H9 (cell line): Measurements from ENCODE around the gene CTSW. TPM values are rescaled to one million over a fixed set of nuclear protein-coding genes. Genes with fewer than 3 reads are reported as not detected.

ENCODE experiments used
- DNase-seq: peaks from one replicate; pipeline ENCODE4 v3.0.0-alpha.2; 2017
- H2AFZ ChIP-seq: one replicate; pipeline ENCODE4 v1.6.1; 2013; ENCODE audit warnings: mild to moderate bottlenecking, low read length, control low read depth, moderate library complexity
- H2AK5ac ChIP-seq: 2 replicates; pipeline ENCODE4 v1.6.1; 2013; ENCODE audit warnings: low read length, control low read depth, mixed read lengths; ENCODE audit not compliant: insufficient read length
- H2BK120ac ChIP-seq: one replicate; pipeline ENCODE4 v1.6.1; 2013; ENCODE audit warnings: low read depth, mild to moderate bottlenecking, low read length, control low read depth, inconsistent platforms; ENCODE audit not compliant: poor library complexity, severe bottlenecking
- H2BK12ac ChIP-seq: 2 replicates; pipeline ENCODE4 v1.6.1; 2013; ENCODE audit warnings: low read length, control low read depth, mixed read lengths, low read depth; ENCODE audit not compliant: insufficient read length
- H2BK15ac ChIP-seq: 2 replicates; pipeline ENCODE4 v1.6.1; 2013; ENCODE audit warnings: low read depth, low read length, control low read depth
- H2BK20ac ChIP-seq: one replicate; pipeline ENCODE4 v1.6.1; 2013; ENCODE audit warnings: low read depth, mild to moderate bottlenecking, low read length, control low read depth, inconsistent platforms; ENCODE audit not compliant: poor library complexity, severe bottlenecking
- H2BK5ac ChIP-seq: 2 replicates; pipeline ENCODE4 v1.6.1; 2013; ENCODE audit warnings: low read length, control low read depth, mixed read lengths; ENCODE audit not compliant: insufficient read length
- H3K14ac ChIP-seq: 2 replicates; pipeline ENCODE4 v1.6.1; 2013; ENCODE audit warnings: low read length, control low read depth; ENCODE audit not compliant: insufficient read depth
- H3K18ac ChIP-seq: 2 replicates; pipeline ENCODE4 v1.6.1; 2013; ENCODE audit warnings: low read depth, mild to moderate bottlenecking, mixed read lengths, low read length, control low read depth; ENCODE audit not compliant: insufficient read length
- H3K23ac ChIP-seq: 2 replicates; pipeline ENCODE4 v1.6.1; 2013; ENCODE audit warnings: low read length, control low read depth, mixed read lengths, low read depth; ENCODE audit not compliant: insufficient read length
- H3K23me2 ChIP-seq: 2 replicates; pipeline ENCODE4 v1.6.1; 2013; ENCODE audit warnings: low read depth, mild to moderate bottlenecking, mixed read lengths, low read length, control low read depth; ENCODE audit not compliant: insufficient read length, poor library complexity, severe bottlenecking
- H3K27ac ChIP-seq: 2 replicates; pipeline ENCODE4 v1.5.1; 2013; ENCODE audit warnings: low read length, control low read depth, mixed read lengths, low read depth; ENCODE audit not compliant: insufficient read length
- H3K27me3 ChIP-seq: 2 replicates; pipeline ENCODE4 v1.6.1; 2013; ENCODE audit warnings: low read length, control low read depth, inconsistent platforms; ENCODE audit not compliant: insufficient read depth
- H3K4ac ChIP-seq: 2 replicates; pipeline ENCODE4 v1.6.1; 2013; ENCODE audit warnings: low read depth, mild to moderate bottlenecking, control low read depth, inconsistent platforms, low read length, moderate library complexity
- H3K4me1 ChIP-seq: 2 replicates; pipeline ENCODE4 v1.6.1; 2013; ENCODE audit warnings: low read length, control low read depth, inconsistent platforms; ENCODE audit not compliant: insufficient read depth
- H3K4me2 ChIP-seq: 2 replicates; pipeline ENCODE4 v1.6.1; 2013; ENCODE audit warnings: low read length, control low read depth, mixed read lengths; ENCODE audit not compliant: insufficient read length, insufficient read depth
- H3K56ac ChIP-seq: 2 replicates; pipeline ENCODE4 v1.6.1; 2013; ENCODE audit warnings: low read depth, mild to moderate bottlenecking, mixed read lengths, low read length, control low read depth; ENCODE audit not compliant: insufficient read length
- H3K79me1 ChIP-seq: 2 replicates; pipeline ENCODE4 v1.6.1; 2013; ENCODE audit warnings: low read depth, mild to moderate bottlenecking, moderate library complexity, low read length, control low read depth, inconsistent platforms; ENCODE audit not compliant: insufficient read depth, poor library complexity, severe bottlenecking
- H3K79me2 ChIP-seq: 2 replicates; pipeline ENCODE4 v1.6.1; 2013; ENCODE audit warnings: low read length, control low read depth, inconsistent platforms; ENCODE audit not compliant: insufficient read depth
- H3K9ac ChIP-seq: 2 replicates; pipeline ENCODE4 v1.6.1; 2013; ENCODE audit warnings: low read length, control low read depth, mixed read lengths; ENCODE audit not compliant: insufficient read length; ENCODE audit errors: extremely low read depth
- H3K9me3 ChIP-seq: one replicate; pipeline ENCODE4 v1.6.1; 2013; ENCODE audit warnings: low read depth, low read length, inconsistent platforms; ENCODE audit not compliant: control insufficient read depth
- H3T11ph ChIP-seq: one replicate; pipeline ENCODE4 v1.6.1; 2013; ENCODE audit warnings: mild to moderate bottlenecking, low read length, control low read depth, inconsistent platforms
- H4K20me1 ChIP-seq: one replicate; pipeline ENCODE4 v1.6.1; 2013; ENCODE audit not compliant: control insufficient read depth, insufficient read length, insufficient read depth
- H4K5ac ChIP-seq: 2 replicates; pipeline ENCODE4 v1.6.1; 2013; ENCODE audit warnings: low read depth, mild to moderate bottlenecking, mixed read lengths, low read length, control low read depth; ENCODE audit not compliant: insufficient read length
- H4K8ac ChIP-seq: replicated peaks from 2 replicates; pipeline ENCODE4 v1.6.1; 2013; ENCODE audit warnings: low read length, control low read depth, mixed read lengths, low read depth; ENCODE audit not compliant: insufficient read length
- H4K91ac ChIP-seq: 2 replicates; pipeline ENCODE4 v1.6.1; 2013; ENCODE audit warnings: low read depth, mild to moderate bottlenecking, moderate library complexity, mixed read lengths, low read length, control low read depth; ENCODE audit not compliant: insufficient read length
- H3K27ac Mint-ChIP-seq, 3 experiments: 2 replicates in 2 of 3; 3 replicates in 1 of 3; pipeline ENCODE4 v1.8.0; 2020 to 2021; ENCODE audit warnings: mixed read lengths in 3 of 3, mild to moderate bottlenecking in 1 of 3, moderate library complexity in 1 of 3
- H3K27me3 Mint-ChIP-seq: 2 replicates; pipeline ENCODE4 v1.8.0; 2021; ENCODE audit warnings: low read depth, mild to moderate bottlenecking, moderate library complexity, mixed read lengths
- H3K36me3 Mint-ChIP-seq, 3 experiments: 2 replicates in 2 of 3; 3 replicates in 1 of 3; pipeline ENCODE4 v1.8.0; 2020 to 2021; ENCODE audit warnings: low read depth in 3 of 3, mixed read lengths in 3 of 3; ENCODE audit not compliant: insufficient read depth in 1 of 3
- H3K4me1 Mint-ChIP-seq, 2 experiments: 2 replicates each; pipeline ENCODE4 v1.8.0; 2020; ENCODE audit warnings: mixed read lengths in 2 of 2
- H3K4me3 Mint-ChIP-seq, 2 experiments: 2 replicates in 1 of 2; 3 replicates in 1 of 2; pipeline ENCODE4 v1.8.0; 2020 to 2021; ENCODE audit warnings: mild to moderate bottlenecking in 2 of 2, mixed read lengths in 2 of 2, moderate library complexity in 1 of 2
- H3K9me3 Mint-ChIP-seq, 2 experiments: 2 replicates in 1 of 2; 3 replicates in 1 of 2; pipeline ENCODE4 v1.8.0; 2020; ENCODE audit warnings: mild to moderate bottlenecking in 2 of 2, mixed read lengths in 2 of 2, moderate library complexity in 1 of 2
- CTCF ChIP-seq: fragments of 200-600 bp; sonication (generic); conservative IDR thresholded peaks from 3 replicates; pipeline ENCODE4 v1.8.0; 2021; ENCODE audit warnings: antibody characterized with exemption, mild to moderate bottlenecking
- WGBS: extraction: QIAGEN DNeasy Blood & Tissue Kit; methylation state at CpG from one replicate; pipeline ENCODE4 v1.1.7; 2013; ENCODE audit warnings: missing lambda C conversion rate, low lambda C conversion rate, mixed read lengths; ENCODE audit not compliant: insufficient read length; ENCODE audit errors: extremely low coverage; 5-methylcytosine and 5-hydroxymethylcytosine counted together
- total RNA-seq: library from RNA; stranded (reverse); gene quantifications from 2 replicates; pipeline ENCODE4 v1.2.1, GENCODE V29; 2021

Gene CTSW
- total RNA-seq, 1 experiment from 2014 or later, result not detected

GRCh38 chr11:65857853-65858680 lies 21.6 kb upstream of the CTSW start, which contains the start of gene CFL1:
Gene CFL1 (minus strand): TSS chr11:65858180. CDS start chr11:65858099, 81 bp downstream.
- Histone ChIP-seq H3K27ac (peak within 1 kb of the TSS; percentile 54), H4K8ac (no peak within 1 kb of the TSS), H3K9me3 (no peaks in the 10 kb centered on the region), H3K4ac (no peak within 1 kb of the TSS; the same call in 1 of the 2 replicates), H4K91ac (no peak within 1 kb of the TSS), H3K9ac (peak within 1 kb of the TSS; percentile 81), H4K5ac (no peak within 1 kb of the TSS), H2BK120ac (peak within 1 kb of the TSS; percentile 79), H3K18ac (peak within 1 kb of the TSS; percentile 73), H3K79me2 (peaks cover 14% of the 10 kb centered on the region; the same call in 1 of the 2 replicates), H2AFZ (no peak within 1 kb of the TSS), H2BK5ac (no peak within 1 kb of the TSS), H2AK5ac (no peak within 1 kb of the TSS), H3K14ac (peak within 1 kb of the TSS; percentile 83), H3K79me1 (peaks cover 3% of the 10 kb centered on the region), H3K27me3 (no peaks in the 10 kb centered on the region), H3K4me1 (no peaks in the 10 kb centered on the region), H3K23me2 (peaks cover 25% of the 10 kb centered on the region), H2BK15ac (no peak within 1 kb of the TSS), H2BK12ac (no peak within 1 kb of the TSS), H3K23ac (no peak within 1 kb of the TSS), H3K56ac (no peak within 1 kb of the TSS), H4K20me1 (peaks cover 2% of the 10 kb centered on the region), H2BK20ac (no peak within 1 kb of the TSS), H3T11ph (no peak within 1 kb of the TSS), H3K4me2 (peak within 1 kb of the TSS; percentile 92)
- peak; percentile 99 for DNase-seq
- WGBS, result no CpG with 5 or more reads among the region's 92 CpGs
- H3K27ac Mint-ChIP-seq, result peak within 1 kb of the TSS; percentile 91 to 99 (median 97)
- H3K4me3 Mint-ChIP-seq, result peak within 1 kb of the TSS; percentile 86 to 93
- H3K4me1 Mint-ChIP-seq, result peaks cover 29 to 31% of the 10 kb centered on the region in 2 experiments
- no peaks in the 10 kb centered on the region for H3K27me3 Mint-ChIP-seq
- peaks cover 0 to 3% of the 10 kb centered on the region in 2 experiments; a peak in 2 of 5 replicates for H3K9me3 Mint-ChIP-seq
- no peak for TF ChIP-seq CTCF
- peaks cover 48 to 53% (median 51%) of the 10 kb centered on the region in 3 experiments for H3K36me3 Mint-ChIP-seq
